GM10248 (cell line): ENCODE measurements around the gene SFSWAP.

ENCODE experiments used
- CTCF ChIA-PET: fragments of 300-600 bp; sonication (Branson Sonifier 250); formaldehyde crosslinking; extraction: SDS; loops from one replicate; lab custom pipeline; 2021; ENCODE audit warnings: antibody characterized with exemption; lab: Yijun Ruan, JAX
- POLR2A ChIA-PET: fragments of 350-650 bp; sonication (Branson Sonifier 250); formaldehyde crosslinking; extraction: SDS; loops from one replicate; lab custom pipeline; 2020; ENCODE audit warnings: antibody characterized with exemption; lab: Yijun Ruan, JAX
- DNase-seq: peaks from one replicate; pipeline ENCODE4 v3.0.0; 2012; ENCODE audit errors: extremely low spot score
- TF ChIP-seq, protein P1 (sequence below): IDR thresholded peaks from 2 replicates; pipeline ENCODE4 v1.5.1; 2012; ENCODE audit warnings: mild to moderate bottlenecking, low read depth; ENCODE audit errors: extremely low read depth, missing control alignments, control extremely low read depth

SFSWAP gene

DNA sequence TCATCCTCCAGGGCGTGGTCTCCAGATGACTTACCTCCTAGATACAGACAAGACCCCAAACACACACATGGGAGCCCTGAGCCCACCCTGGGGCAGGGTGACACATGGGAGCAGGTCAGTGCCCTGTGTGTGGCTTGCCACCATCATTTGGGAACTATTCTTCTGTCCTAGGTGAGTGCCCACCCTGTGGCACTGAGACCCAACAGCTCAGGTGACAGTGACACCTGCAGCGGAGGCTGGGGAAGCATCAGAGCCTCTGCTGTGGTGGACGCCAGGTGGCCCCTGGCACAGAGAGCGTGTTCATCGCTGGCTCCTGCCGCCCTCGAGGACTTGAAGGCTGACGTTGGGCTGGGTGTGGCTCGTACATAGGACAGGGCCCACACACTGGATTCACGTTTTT is 23.0 kb downstream of the SFSWAP start:
- DNase-seq = no peak
- CTCF ChIA-PET = no interaction called here
- POLR2A ChIA-PET = no interaction called here
- TF ChIP-seq, protein P1, sequence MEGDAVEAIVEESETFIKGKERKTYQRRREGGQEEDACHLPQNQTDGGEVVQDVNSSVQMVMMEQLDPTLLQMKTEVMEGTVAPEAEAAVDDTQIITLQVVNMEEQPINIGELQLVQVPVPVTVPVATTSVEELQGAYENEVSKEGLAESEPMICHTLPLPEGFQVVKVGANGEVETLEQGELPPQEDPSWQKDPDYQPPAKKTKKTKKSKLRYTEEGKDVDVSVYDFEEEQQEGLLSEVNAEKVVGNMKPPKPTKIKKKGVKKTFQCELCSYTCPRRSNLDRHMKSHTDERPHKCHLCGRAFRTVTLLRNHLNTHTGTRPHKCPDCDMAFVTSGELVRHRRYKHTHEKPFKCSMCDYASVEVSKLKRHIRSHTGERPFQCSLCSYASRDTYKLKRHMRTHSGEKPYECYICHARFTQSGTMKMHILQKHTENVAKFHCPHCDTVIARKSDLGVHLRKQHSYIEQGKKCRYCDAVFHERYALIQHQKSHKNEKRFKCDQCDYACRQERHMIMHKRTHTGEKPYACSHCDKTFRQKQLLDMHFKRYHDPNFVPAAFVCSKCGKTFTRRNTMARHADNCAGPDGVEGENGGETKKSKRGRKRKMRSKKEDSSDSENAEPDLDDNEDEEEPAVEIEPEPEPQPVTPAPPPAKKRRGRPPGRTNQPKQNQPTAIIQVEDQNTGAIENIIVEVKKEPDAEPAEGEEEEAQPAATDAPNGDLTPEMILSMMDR = no peak

DNA sequence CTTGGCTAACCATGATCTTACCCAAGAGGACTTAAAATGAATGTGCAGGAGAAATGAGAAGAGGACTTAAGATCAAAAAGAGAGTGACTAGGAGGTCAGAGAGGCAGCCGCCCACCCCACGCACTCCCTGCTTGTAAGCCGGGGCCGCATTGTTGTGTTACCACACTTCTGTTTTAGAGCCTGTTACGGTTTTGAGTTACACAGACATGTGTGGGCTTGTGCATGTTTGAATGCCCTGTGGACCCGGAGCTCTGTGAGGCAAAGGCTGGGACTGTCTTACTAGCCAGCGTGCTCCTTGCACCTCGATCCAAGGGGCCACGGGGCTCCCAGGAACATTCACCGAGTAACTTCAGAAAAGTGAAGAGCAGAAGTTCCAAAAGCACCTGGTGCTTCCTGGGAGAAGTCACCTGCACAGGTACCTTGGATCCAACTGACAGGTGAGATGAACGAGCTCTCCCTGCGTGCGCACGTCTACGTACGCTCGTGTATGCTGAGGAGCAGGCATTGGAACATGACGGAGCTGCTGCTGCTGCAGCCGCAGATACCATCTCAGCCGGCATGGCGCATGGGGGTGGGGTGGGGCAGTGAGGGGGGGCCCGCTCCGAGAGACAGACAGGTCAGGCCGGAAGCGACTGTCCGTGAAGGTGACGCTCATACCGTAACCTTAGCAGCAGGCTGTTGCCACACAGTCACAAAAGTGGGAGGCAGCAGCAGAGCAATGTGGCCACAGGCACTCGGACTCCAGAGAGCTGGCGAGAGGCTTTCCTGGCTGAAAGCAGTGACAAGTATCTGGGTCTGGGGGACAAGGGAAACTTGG is 23.7 kb downstream of the SFSWAP start:
- CTCF ChIA-PET = no interaction called here
- TF ChIP-seq, protein P1 = no peak
- POLR2A ChIA-PET = no interaction called here
- DNase-seq = no peak

DNA sequence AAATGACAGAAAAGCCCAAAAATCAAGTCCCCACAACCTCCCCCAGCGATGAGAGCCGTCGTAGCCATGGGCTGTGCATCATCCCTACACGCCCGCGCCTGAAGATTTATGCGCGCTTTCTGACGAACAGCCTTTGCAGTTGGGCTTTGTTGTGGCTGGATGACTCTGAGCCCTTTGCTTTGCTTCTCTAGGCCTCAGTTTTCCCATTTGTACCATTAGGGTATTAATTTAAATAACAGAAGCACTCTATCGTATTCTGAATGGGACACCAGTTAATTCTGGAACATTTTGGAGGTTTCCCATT is 24.2 kb downstream of the SFSWAP start:
- POLR2A ChIA-PET = no interaction called here
- CTCF ChIA-PET = interaction anchor here (0.8 kb wide), 1 partner anchor 14 kb away, joined by 3 read pairs; no protein-coding TSS in a partner anchor
- DNase-seq = no peak
- TF ChIP-seq, protein P1 = no peak

DNA sequence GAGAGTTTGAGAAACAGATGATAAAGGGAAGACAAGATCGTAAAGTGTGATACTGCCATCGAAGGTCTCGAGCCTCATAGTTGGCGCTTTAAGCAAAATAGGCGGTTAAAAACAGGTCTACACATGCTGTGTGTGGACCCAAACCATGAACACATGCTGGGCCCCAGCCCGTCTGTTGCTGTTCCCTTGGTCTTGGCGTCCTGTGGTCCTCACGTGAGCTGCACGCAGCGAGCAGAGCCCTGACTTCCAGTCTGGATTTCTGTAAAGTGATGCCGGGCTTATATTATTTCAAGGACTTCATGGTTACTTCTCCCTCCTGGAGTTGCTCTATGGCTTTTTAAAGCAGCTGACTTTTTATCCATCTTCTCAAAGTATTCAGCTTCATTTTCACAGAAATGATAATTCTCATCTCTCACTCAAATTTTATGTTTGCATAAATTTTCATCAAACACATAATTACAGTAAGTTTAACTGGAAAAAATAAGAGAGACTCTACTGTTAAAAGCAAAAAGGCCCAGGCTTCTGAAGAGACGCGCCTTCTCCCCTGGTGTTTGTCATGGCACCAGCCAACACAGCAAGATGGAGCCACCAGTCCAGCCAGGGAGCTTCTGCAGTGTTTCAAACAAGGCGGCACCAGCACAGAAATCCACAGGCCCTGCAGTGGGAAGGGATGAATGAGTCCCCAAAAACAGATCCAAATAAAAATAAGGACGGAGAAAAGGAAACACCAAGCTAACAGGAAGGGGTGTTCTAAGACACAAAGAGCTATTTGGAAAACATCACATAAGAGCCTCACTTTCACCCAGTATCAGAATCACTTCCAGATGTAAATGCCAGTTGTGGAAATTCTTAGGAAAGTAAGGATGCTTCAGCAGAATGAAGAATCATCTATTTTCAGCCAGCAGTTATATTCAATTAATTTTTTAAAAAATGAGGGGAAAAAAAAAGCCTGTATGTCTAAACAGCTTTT is 24.9 kb downstream of the SFSWAP start:
- ChIA-PET CTCF (interaction anchor here (0.8 to 1.1 kb wide), 2 partner anchors 13 to 14 kb away, joined by 3 read pairs; no protein-coding TSS in a partner anchor), POLR2A (no interaction called here)
- no peak for DNase-seq
- TF ChIP-seq, protein P1 = no peak

DNA sequence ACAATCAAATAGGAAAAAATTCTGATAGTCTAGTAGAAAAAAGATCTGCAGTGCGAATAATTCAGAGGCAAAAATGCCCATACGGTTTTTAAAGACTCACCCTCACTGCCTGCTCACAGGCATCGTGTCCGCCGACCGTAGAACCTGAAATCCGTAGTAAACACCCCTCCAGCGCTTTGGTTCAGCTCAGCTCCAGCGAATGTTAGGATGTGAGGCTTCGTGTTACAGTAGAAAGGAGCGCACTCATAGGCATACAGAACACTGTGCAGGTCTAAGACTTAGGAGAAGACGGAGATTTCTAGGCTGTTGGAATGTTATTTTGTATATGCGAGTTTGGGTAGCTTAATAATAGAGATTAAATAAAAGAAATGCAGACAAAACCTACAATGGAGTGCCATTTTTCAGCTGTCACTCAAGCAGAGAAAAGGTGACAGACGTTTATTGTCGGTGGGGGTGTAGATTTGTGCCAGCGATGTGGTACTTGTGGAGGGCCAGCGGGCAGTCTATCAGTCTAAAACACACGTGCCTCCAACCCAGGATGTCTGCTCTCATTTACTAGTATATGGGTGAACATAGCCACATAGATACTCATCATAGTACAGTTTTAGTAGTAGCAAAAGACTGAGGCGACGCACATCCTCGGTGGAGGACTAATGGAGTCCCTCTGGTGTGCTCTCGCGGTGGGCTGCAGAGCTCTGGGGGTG is 25.7 kb downstream of the SFSWAP start:
- DNase-seq = no peak
- ChIA-PET POLR2A (no interaction called here), CTCF (interaction anchor here (1.0 to 1.1 kb wide), 2 partner anchors 12 to 19 kb away, joined by 3 to 4 read pairs; no protein-coding TSS in a partner anchor)
- TF ChIP-seq, protein P1 = no peak

DNA sequence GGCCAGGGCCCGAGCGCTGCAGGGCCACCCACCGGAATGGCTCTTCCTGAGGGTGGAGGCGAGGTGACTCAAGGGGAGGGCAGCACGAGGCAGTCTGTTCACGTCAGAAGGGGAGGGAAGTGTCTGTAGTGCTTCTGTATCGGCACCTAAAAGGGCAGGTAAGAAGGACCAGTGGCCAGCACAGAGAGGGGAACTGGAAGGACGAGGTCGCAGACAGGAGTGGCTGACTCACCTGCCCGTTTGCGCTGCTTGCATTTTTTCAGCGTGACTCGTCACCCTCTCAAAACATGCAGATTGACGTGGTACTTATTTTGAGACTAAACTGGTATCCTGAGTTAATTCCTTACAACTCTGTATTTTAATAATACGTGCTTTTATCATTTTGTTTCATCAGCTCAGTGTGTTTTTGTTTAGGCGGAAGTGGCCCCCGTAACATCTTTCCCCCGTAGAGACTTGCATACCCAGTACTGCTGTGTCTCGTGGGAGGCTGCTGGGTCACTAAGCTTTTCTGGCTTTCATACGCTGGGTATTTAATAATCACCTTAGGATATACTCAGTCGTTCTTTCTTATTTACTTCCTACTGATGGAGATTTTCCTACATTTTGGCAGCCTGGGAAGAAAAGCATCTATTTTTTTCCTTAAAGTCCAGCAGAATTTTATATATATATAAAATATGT is 26.4 kb downstream of the SFSWAP start:
- ChIA-PET CTCF (interaction anchor here (1.0 kb wide), 1 partner anchor 18 kb away, joined by 4 read pairs; no protein-coding TSS in a partner anchor), POLR2A (no interaction called here)
- TF ChIP-seq, protein P1 = no peak
- DNase-seq = no peak
